BLaER1 treated with 17β-estradiol and CSF1 and Interleukin-3, amounts not matched to agents 10 nM and 100 nM (cell line): Measurements from ENCODE around the gene CYP2S1.

ENCODE experiments used
- H3K27ac ChIP-seq, 11 experiments: shearing (Covaris generic); formaldehyde crosslinking; 2 replicates each; pipeline ENCODE4 v1.8.1; 2022
- H3K27me3 ChIP-seq, 11 experiments: shearing (Covaris generic); formaldehyde crosslinking; 2 replicates each; pipeline ENCODE4 v1.8.1; 2022
- H3K36me3 ChIP-seq, 11 experiments: shearing (Covaris generic); formaldehyde crosslinking; 2 replicates each; pipeline ENCODE4 v1.8.1; 2022
- H3K4me1 ChIP-seq, 10 experiments: shearing (Covaris generic); formaldehyde crosslinking; 2 replicates each; pipeline ENCODE4 v1.8.1; 2022
- H3K4me2 ChIP-seq, 11 experiments: shearing (Covaris generic); formaldehyde crosslinking; 2 replicates each; pipeline ENCODE4 v1.8.1; 2022
- H3K4me3 ChIP-seq, 10 experiments: shearing (Covaris generic); formaldehyde crosslinking; 2 replicates each; pipeline ENCODE4 v1.8.1; 2022
- H3K9ac ChIP-seq, 11 experiments: shearing (Covaris generic); formaldehyde crosslinking; 2 replicates each; pipeline ENCODE4 v1.8.1; 2022
- H3K9me3 ChIP-seq, 11 experiments: shearing (Covaris generic); formaldehyde crosslinking; replicated peaks in 1 of 11; 2 replicates each; pipeline ENCODE4 v1.8.1; 2022
- H4K20me1 ChIP-seq, 11 experiments: shearing (Covaris generic); formaldehyde crosslinking; 2 replicates each; pipeline ENCODE4 v1.8.1; 2022
- Cebpa-rat ChIP-seq, 11 experiments: shearing (Covaris generic); IDR thresholded peaks; 2 replicates each; pipeline ENCODE4 v1.8.1; 2022

The CYP2S1 gene

DNA sequence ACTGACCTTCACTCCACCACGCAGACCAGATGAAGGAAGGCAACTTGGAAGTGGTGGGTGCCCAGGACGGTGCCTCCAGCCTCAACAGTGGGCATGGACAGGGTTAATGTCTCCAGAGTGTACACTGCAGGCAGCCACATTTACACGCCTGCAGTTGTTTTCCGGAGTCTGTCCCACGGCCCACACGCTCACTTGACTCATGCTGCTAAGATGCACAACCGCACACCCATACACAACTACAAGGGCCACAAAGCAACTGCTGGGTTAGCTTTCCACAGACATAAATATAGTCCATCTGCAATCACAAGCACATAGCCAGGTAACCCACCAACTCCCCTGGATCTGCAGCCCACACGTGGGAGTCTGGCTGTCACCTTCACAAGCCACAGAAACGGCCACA is 13.4 kb downstream of the CYP2S1 start:
- no peaks in the 10 kb centered on the region; a peak in 1 of 22 replicates for H4K20me1 ChIP-seq
- H3K9ac ChIP-seq = no peak overlapping the region
- no peaks in the 10 kb centered on the region for H3K27me3 ChIP-seq
- H3K4me3 ChIP-seq = no peak overlapping the region
- no peaks in the 10 kb centered on the region for H3K9me3 ChIP-seq
- H3K4me1 ChIP-seq = peaks cover 0 to 12% (median 10%) of the 10 kb centered on the region in 10 experiments; a peak in 7 of 20 replicates
- TF ChIP-seq Cebpa-rat (IDR thresholded peaks at IDR 0.05) = no peak
- H3K4me2 ChIP-seq = peak overlapping the region in 4 of 11 experiments; percentile 18 to 24 (median 21); a peak in 4 of 22 replicates
- no peak overlapping the region for H3K27ac ChIP-seq
- no peaks in the 10 kb centered on the region for H3K36me3 ChIP-seq

DNA sequence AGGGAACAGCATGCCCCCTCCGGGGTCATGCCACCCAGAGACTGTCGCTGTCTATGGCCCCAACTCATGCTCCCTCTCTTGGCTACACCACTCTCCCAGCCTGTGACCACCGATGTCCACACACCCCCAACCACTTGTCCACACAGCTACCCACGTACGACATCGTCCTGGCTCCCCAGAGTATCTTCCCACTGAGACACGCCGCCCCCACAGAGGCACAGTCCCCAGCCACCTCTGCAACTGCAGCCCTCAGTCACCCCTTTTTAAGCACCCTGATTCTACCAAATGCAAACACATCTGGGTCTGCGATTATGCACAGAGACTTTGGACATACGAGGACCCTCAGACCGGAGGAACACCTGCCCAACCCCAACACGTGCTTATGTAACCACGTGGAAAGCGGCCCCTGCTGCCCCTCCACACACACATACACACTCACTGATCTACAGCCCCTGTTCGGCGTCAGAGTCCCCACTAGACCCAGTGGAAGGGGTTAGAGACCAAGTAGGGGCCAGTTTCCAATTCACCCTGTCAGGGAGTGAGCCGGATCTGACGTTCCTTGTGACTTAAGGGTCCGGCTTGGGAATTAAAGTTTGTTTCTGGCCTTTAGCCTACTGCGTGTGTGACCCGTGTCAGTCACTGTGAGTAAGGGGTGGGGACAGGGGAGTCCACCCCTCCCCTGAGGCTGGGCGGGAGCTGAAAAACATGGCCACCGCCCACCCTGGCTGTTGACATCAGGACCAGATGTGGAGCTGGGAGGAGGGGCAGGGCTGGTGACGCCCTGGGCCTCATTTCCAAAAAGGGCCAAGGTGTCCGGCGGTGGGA is 14.1 kb downstream of the CYP2S1 start:
- Histone ChIP-seq H3K4me1 (peaks cover 0 to 11% (median 9%) of the 10 kb centered on the region in 10 experiments; a peak in 6 of 20 replicates), H3K4me2 (no peak overlapping the region), H3K27me3 (no peaks in the 10 kb centered on the region), H3K9ac (no peak overlapping the region), H4K20me1 (no peaks in the 10 kb centered on the region; a peak in 1 of 22 replicates), H3K4me3 (no peak overlapping the region), H3K9me3 (no peaks in the 10 kb centered on the region), H3K27ac (no peak overlapping the region), H3K36me3 (no peaks in the 10 kb centered on the region)
- TF ChIP-seq Cebpa-rat (IDR thresholded peaks at IDR 0.05) = no peak

DNA sequence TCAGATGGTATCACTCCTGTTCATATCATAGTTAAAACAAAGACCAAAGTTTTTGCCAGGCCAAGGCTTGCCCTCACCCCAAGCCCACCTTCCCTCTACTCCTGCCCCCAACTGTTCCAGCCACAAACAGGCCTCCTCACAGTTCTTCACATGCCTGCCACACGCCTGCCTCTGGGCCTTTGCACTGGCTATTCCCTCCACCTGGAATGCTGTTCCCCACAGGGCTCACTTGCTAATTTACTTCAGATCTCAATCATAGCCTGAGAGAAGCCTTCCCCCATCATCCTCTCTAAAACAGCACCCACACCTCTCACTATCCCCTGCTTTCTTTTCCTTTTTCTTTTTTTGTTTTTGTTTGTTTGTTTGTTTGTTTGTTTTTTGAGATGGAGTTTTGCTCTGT is 21.1 kb downstream of the CYP2S1 start:
- Histone ChIP-seq H4K20me1 (no peaks in the 10 kb centered on the region), H3K36me3 (no peaks in the 10 kb centered on the region), H3K27me3 (peaks cover 0 to 5% (median 0%) of the 10 kb centered on the region in 11 experiments; a peak in 8 of 22 replicates), H3K4me3 (no peak overlapping the region), H3K4me1 (peaks cover 0 to 9% (median 4%) of the 10 kb centered on the region in 10 experiments; a peak in 8 of 20 replicates), H3K9me3 (no peaks in the 10 kb centered on the region), H3K4me2 (no peak overlapping the region), H3K27ac (no peak overlapping the region), H3K9ac (no peak overlapping the region)
- no peak for TF ChIP-seq Cebpa-rat (IDR thresholded peaks at IDR 0.05)

DNA sequence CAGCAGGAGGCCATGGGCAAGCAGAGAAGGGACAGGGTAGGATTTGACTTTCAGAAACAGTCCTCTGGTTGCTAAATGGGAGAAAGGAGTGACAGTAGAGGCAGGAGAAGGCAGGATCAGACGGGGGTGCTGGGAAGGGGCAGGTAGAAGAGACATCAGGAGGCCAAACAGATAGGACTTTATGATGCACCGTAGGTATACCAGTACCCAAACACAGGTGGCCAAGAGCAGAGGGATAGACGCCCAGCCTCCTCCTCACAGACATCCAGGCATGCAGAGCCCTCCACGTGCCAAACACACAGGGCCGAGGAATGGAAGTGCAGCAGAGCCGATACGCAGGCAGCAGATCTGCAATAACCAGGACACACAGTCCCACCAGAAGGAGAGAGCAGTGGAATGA is 24.7 kb downstream of the CYP2S1 start:
- Histone ChIP-seq H3K4me1 (peaks cover 4 to 22% (median 19%) of the 10 kb centered on the region in 10 experiments; a peak in 17 of 20 replicates), H3K27ac (no peak overlapping the region), H4K20me1 (no peaks in the 10 kb centered on the region), H3K27me3 (peaks cover 0 to 22% (median 12%) of the 10 kb centered on the region in 11 experiments; a peak in 16 of 22 replicates), H3K9ac (no peak overlapping the region), H3K36me3 (no peaks in the 10 kb centered on the region), H3K4me3 (no peak overlapping the region), H3K9me3 (no peaks in the 10 kb centered on the region), H3K4me2 (no peak overlapping the region)
- TF ChIP-seq Cebpa-rat (IDR thresholded peaks at IDR 0.05) = no peak

DNA sequence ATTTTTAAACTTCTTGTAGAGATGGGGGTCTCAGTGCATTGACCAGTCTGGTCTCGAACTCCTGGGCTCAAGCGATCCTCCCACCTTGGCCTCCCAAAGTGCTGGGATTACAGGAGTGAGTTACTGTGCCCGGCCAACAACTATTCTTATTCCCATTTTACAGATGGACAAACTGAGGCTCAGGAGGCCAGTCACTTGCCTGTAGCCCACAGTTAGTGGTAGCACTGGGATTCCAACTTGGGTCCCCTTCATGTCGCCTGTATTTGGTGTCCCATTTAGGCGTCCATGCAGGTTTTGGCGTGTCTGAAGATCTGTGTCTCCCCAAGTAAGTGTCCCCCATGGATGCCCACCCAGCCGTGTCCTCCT is 25.2 kb downstream of the CYP2S1 start:
- H3K9ac ChIP-seq = no peak overlapping the region
- no peaks in the 10 kb centered on the region for H3K9me3 ChIP-seq
- H3K27ac ChIP-seq = no peak overlapping the region
- no peaks in the 10 kb centered on the region for H3K36me3 ChIP-seq
- TF ChIP-seq Cebpa-rat (IDR thresholded peaks at IDR 0.05) = no peak
- H3K4me3 ChIP-seq = no peak overlapping the region
- H3K27me3 ChIP-seq = peaks cover 0 to 22% (median 12%) of the 10 kb centered on the region in 11 experiments; a peak in 16 of 22 replicates
- no peaks in the 10 kb centered on the region for H4K20me1 ChIP-seq
- no peak overlapping the region for H3K4me2 ChIP-seq
- peaks cover 4 to 22% (median 19%) of the 10 kb centered on the region in 10 experiments; a peak in 17 of 20 replicates for H3K4me1 ChIP-seq

DNA sequence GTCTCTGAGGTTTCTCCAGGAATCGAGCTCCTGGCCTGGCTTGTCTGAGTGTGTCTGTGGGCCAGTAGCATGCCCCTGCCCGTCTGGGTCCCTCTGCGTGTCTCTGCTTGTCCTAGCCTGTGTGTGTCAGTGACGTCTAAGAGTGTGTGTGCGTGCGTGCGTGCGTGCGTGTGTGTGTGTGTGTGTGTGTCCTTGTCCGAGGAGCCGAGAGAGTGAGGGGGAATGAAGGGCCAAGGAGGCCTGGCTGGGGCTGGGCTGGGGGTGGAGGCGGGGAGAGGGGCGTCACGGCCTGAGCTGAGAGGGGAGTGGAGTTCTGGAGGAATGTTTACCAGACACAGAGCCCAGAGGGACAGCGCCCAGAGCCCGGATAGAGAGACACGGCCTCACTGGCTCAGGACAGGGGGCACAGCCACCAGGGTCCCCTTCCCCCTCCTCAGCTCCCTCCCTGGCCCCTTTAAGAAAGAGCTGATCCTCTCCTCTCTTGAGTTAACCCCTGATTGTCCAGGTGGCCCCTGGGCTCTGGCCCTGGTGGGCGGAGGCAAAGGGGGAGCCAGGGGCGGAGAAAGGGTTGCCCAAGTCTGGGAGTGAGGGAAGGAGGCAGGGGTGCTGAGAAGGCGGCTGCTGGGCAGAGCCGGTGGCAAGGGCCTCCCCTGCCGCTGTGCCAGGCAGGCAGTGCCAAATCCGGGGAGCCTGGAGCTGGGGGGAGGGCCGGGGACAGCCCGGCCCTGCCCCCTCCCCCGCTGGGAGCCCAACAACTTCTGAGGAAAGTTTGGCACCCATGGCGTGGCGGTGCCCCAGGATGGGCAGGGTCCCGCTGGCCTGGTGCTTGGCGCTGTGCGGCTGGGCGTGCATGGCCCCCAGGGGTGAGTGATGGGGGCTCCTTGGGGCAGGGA is 25.8 kb downstream of the CYP2S1 start, which contains the start of gene AXL:
AXL (plus strand) TSS at position 609 of the 893 bp plus-strand sequence; CDS start at position 779, 170 bp downstream.
- no peak within 1 kb of the TSS for H3K9ac ChIP-seq
- H3K27me3 ChIP-seq = peaks cover 0 to 22% (median 12%) of the 10 kb centered on the region in 11 experiments; a peak in 16 of 22 replicates
- peak within 1 kb of the TSS in 5 of 11 experiments; percentile 3 to 66 (median 20); a peak in 5 of 22 replicates for H3K4me2 ChIP-seq

DNA sequence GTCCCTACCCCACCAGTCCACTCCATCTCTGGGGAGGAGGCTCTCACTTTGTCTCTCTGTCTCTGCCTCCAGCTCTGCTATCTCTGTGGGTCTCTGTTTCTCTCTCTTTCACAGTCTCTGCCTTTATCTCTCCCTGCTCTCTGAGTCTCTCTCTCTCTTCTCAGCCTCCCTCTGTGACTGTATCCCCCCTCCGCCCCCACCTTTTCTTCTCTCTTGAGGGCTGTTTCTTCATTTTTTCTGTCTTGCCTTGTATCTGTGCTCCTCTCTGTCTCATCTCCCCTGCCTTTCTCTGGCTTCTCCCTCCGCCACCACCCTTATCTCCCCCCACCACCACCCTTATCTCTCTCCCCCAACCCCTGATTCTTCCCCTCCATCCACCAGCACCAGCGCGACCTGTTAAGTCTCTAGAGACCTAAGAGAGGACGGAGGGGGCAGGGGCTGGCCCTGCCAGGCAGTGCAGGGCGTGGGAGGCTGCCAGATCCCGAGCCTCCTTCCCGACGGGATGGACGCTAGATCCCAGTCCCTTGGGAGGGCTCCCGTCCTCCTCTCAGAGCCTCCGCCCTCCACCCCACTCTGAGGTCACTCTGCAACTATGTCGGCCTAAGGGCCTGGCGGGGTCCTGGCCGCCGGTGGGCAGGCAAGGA is 27.0 kb downstream of the CYP2S1 start:
- peaks cover 4 to 25% (median 19%) of the 10 kb centered on the region in 10 experiments; a peak in 17 of 20 replicates for H3K4me1 ChIP-seq
- no peaks in the 10 kb centered on the region for H3K36me3 ChIP-seq
- H3K27ac ChIP-seq = no peak overlapping the region
- no peak overlapping the region for H3K9ac ChIP-seq
- peak overlapping the region in 10 of 11 experiments; percentile 18 to 77 (median 58); a peak in 17 of 22 replicates for H3K4me2 ChIP-seq
- H3K9me3 ChIP-seq = no peaks in the 10 kb centered on the region
- H4K20me1 ChIP-seq = no peaks in the 10 kb centered on the region
- no peak overlapping the region for H3K4me3 ChIP-seq
- no peak for TF ChIP-seq Cebpa-rat (IDR thresholded peaks at IDR 0.05)
- peaks cover 0 to 22% (median 12%) of the 10 kb centered on the region in 11 experiments; a peak in 16 of 22 replicates for H3K27me3 ChIP-seq

More for the DNA sequence above, 25.8 kb downstream of the CYP2S1 start, which contains the start of gene AXL:
- no peak for TF ChIP-seq Cebpa-rat (IDR thresholded peaks at IDR 0.05)
- Histone ChIP-seq H3K27ac (no peak within 1 kb of the TSS), H3K4me1 (peaks cover 4 to 25% (median 19%) of the 10 kb centered on the region in 10 experiments; a peak in 17 of 20 replicates), H4K20me1 (no peaks in the 10 kb centered on the region), H3K36me3 (no peaks in the 10 kb centered on the region), H3K9me3 (no peaks in the 10 kb centered on the region), H3K4me3 (no peak within 1 kb of the TSS)

DNA sequence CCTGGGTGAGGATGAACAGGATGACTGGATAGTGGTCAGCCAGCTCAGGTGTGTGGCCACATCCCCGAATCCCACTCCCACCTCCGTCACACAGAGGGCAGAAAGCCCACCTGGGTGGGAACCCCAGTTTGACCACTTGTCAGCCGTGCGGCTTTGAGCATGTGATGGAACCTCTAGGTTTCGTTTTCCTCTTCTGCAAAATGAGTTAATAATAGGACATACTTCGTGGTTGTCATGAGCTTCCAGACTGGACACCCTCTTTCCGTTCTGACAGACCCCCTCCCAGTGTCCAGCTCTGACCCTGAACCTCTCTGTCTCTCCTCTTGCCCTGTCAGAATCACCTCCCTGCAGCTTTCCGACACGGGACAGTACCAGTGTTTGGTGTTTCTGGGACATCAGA is 27.8 kb downstream of the CYP2S1 start:
- Histone ChIP-seq H3K4me3 (no peak overlapping the region), H3K27ac (no peak overlapping the region), H3K4me2 (peak overlapping the region in 10 of 11 experiments; percentile 18 to 77 (median 58); a peak in 18 of 22 replicates), H3K9me3 (no peaks in the 10 kb centered on the region), H3K27me3 (peaks cover 0 to 22% (median 12%) of the 10 kb centered on the region in 11 experiments; a peak in 16 of 22 replicates), H3K36me3 (no peaks in the 10 kb centered on the region), H3K9ac (no peak overlapping the region), H4K20me1 (no peaks in the 10 kb centered on the region), H3K4me1 (peaks cover 4 to 25% (median 19%) of the 10 kb centered on the region in 10 experiments; a peak in 17 of 20 replicates)
- no peak for TF ChIP-seq Cebpa-rat (IDR thresholded peaks at IDR 0.05)
